Endothelial cell of umbilical vein (primary cell): Measurements from ENCODE around the gene ANXA5. TPM values are rescaled to one million over a fixed set of nuclear protein-coding genes. Genes with fewer than 3 reads are reported as not detected.

ENCODE experiments used
- BruUV-seq: library from RNA; stranded (reverse); fragments of 400-500 nt; replicated peaks from 2 replicates; lab custom pipeline; 2021; lab: Mats Ljungman, UMichigan
- CTCF ChIA-PET: fragments of 300-600, 350-600 bp; sonication (Branson Sonifier 250); formaldehyde crosslinking; loops from one replicate; lab custom pipeline; 2021; ENCODE audit warnings: antibody characterized with exemption, inconsistent platforms; lab: Charles Lee
- POLR2A ChIA-PET: fragments of 300-600, 350-600 bp; sonication (Branson Sonifier 250); formaldehyde crosslinking; loops from one replicate; lab custom pipeline; 2021; ENCODE audit warnings: antibody characterized with exemption, inconsistent platforms; lab: Charles Lee
- DNase-seq: peaks from one replicate; pipeline ENCODE4 v3.0.0-alpha.2; 2011; ENCODE audit warnings: low read depth, low spot score
- FAIRE-seq: peaks from 2 replicates; lab custom pipeline; 2011; peaks lifted over from hg19 to GRCh38; lab: Jason Lieb, UNC
- H2AFZ ChIP-seq: 2 replicates; pipeline ENCODE4 v1.6.0; 2012; ENCODE audit warnings: low read depth, low read length, control low read depth, inconsistent platforms
- H3K27ac ChIP-seq: 2 replicates; pipeline ENCODE4 v1.5.1; 2011; ENCODE audit warnings: low read depth, mild to moderate bottlenecking, control low read depth, low read length, moderate library complexity; ENCODE audit not compliant: insufficient read depth
- H3K27me3 ChIP-seq, 2 experiments: 2 replicates each; pipeline versions ENCODE4 v1.6.0 to v1.6.1; 2011; ENCODE audit warnings: low read length in 2 of 2, mixed read lengths in 1 of 2; ENCODE audit not compliant: control insufficient read depth in 2 of 2, insufficient read depth in 2 of 2
- H3K36me3 ChIP-seq, 2 experiments: 2 replicates in 1 of 2; 3 replicates in 1 of 2; pipeline ENCODE4 v1.5.1; 2011; ENCODE audit warnings: low read length in 2 of 2, mild to moderate bottlenecking in 1 of 2, moderate library complexity in 1 of 2; ENCODE audit not compliant: control insufficient read depth in 2 of 2, insufficient read depth in 2 of 2; ENCODE audit errors: extremely low read depth in 1 of 2
- H3K4me1 ChIP-seq: 3 replicates; pipeline ENCODE4 v1.5.1; 2011; ENCODE audit warnings: mild to moderate bottlenecking, low read length; ENCODE audit not compliant: control insufficient read depth, insufficient read depth; ENCODE audit errors: extremely low read depth
- H3K4me2 ChIP-seq: 2 replicates; pipeline ENCODE4 v1.6.1; 2011; ENCODE audit warnings: low read length, control low read depth, mixed read lengths; ENCODE audit not compliant: insufficient read depth
- H3K4me3 ChIP-seq, 3 experiments: fragments of 200-600 bp in 1 of 3; sonication (generic), shearing (Covaris generic) in 1 of 3; replicated peaks in 1 of 3; 2 replicates each; pipeline ENCODE4 v1.5.1; 2011 to 2016; ENCODE audit warnings: control low read depth in 3 of 3, low read length in 3 of 3, mild to moderate bottlenecking in 2 of 3, inconsistent platforms in 1 of 3, low read depth in 1 of 3, moderate library complexity in 1 of 3; ENCODE audit not compliant: insufficient read depth in 1 of 3
- H3K79me2 ChIP-seq: 2 replicates; pipeline ENCODE4 v1.6.0; 2012; ENCODE audit warnings: low read length, inconsistent platforms; ENCODE audit not compliant: control insufficient read depth, insufficient read depth
- H3K9ac ChIP-seq: replicated peaks from 2 replicates; pipeline ENCODE3; 2011; ENCODE audit warnings: low read length, control low read depth; ENCODE audit not compliant: insufficient read depth; ENCODE audit errors: extremely low read depth
- H3K9me1 ChIP-seq: replicated peaks from 3 replicates; pipeline ENCODE4 v1.6.0; 2011; ENCODE audit warnings: mild to moderate bottlenecking, low read length; ENCODE audit not compliant: control insufficient read depth, insufficient read depth; ENCODE audit errors: extremely low read depth
- H3K9me3 ChIP-seq: replicated peaks from 2 replicates; pipeline ENCODE4 v1.5.1; 2012; ENCODE audit warnings: low read length, inconsistent platforms; ENCODE audit not compliant: control insufficient read depth, insufficient read depth
- H4K20me1 ChIP-seq: replicated peaks from 2 replicates; pipeline ENCODE3; 2011; ENCODE audit warnings: mild to moderate bottlenecking, low read length; ENCODE audit not compliant: control insufficient read depth, insufficient read depth; ENCODE audit errors: extremely low read depth
- EZH2 ChIP-seq: IDR thresholded peaks from 2 replicates; pipeline ENCODE4 v1.6.1; 2012; ENCODE audit warnings: borderline replicate concordance, low read depth, mild to moderate bottlenecking, moderate library complexity, low read length, inconsistent platforms; ENCODE audit not compliant: severe bottlenecking
- FOS ChIP-seq: IDR thresholded peaks from 2 replicates; pipeline ENCODE4 v1.6.1; 2011; ENCODE audit warnings: mild to moderate bottlenecking, low read length, moderate library complexity, borderline replicate concordance; ENCODE audit not compliant: insufficient read depth
- GATA2 ChIP-seq: IDR thresholded peaks from 2 replicates; pipeline ENCODE4 v1.7.0; 2011; ENCODE audit warnings: low read depth, mild to moderate bottlenecking, moderate library complexity, mixed read lengths, low read length; ENCODE audit not compliant: insufficient read length, insufficient read depth
- JUN ChIP-seq: IDR thresholded peaks from 2 replicates; pipeline ENCODE4 v1.6.1; 2011; ENCODE audit warnings: borderline replicate concordance, low read depth; ENCODE audit not compliant: insufficient read length, insufficient read depth
- MYC ChIP-seq: IDR thresholded peaks from one replicate; pipeline ENCODE4 v1.6.1; 2011; ENCODE audit warnings: mild to moderate bottlenecking, low read depth, low read length
- POLR2A ChIP-seq: IDR thresholded peaks from 2 replicates; pipeline ENCODE4 v1.6.1; 2012; ENCODE audit warnings: low read depth, mild to moderate bottlenecking, control low read depth, low read length
- POLR2AphosphoS5 ChIP-seq: IDR thresholded peaks from 2 replicates; pipeline ENCODE4 v1.6.1; 2012; ENCODE audit warnings: low read depth, mild to moderate bottlenecking, control low read depth, low read length, moderate library complexity; ENCODE audit not compliant: insufficient read depth
- dilution Hi-C: fragments of 300-500 bp; cut with MboI; formaldehyde crosslinking; loops from one replicate; pipeline ENCODE4 v1.15.0; 2019; ENCODE audit warnings: low sequenced_read_pairs; ENCODE audit not compliant: extremely low pct_ligation_motif_present
- intact Hi-C: fragments of 100-400 bp; cut with micrococcal nuclease; formaldehyde crosslinking; loops from one replicate; pipeline ENCODE4 v1.10.0; 2022
- polyA plus RNA-seq, 4 experiments: library from polyadenylated mRNA; depleted of rRNA in 3 of 4; stranded (reverse) in 3 of 4; unstranded in 1 of 4; fragments of >200 nt; gene quantifications; 2 replicates each; pipeline versions ENCODE4 v1.2.1 to v1.2.3, GENCODE V29; 2011 to 2012; ENCODE audit warnings: missing spikeins in 1 of 4
- total RNA-seq: library from RNA; stranded (reverse); gene quantifications from 2 replicates; pipeline ENCODE4 v1.2.3, GENCODE V29; 2021
- TF ChIP-seq, protein P1 (sequence below): IDR thresholded peaks from 2 replicates; pipeline ENCODE4 v1.6.1; 2011; ENCODE audit not compliant: insufficient read depth, insufficient read length

The ANXA5 gene
- total and polyA plus RNA-seq, 2 donors (not counting 3 experiments of a cell fraction or from before 2014, with no cell fraction given) = 450 to 528 TPM

- Histone ChIP-seq H3K9me1 (no peaks in the 10 kb centered on the region), H3K79me2 (no peaks in the 10 kb centered on the region), H3K36me3 (no peaks in the 10 kb centered on the region), H4K20me1 (no peaks in the 10 kb centered on the region), H3K4me3 (peak overlapping the region in 1 of 3 experiments; percentile 76), H3K4me2 (peak overlapping the region; percentile 97), H3K27me3 (no peaks in the 10 kb centered on the region), H3K4me1 (peaks cover 27% of the 10 kb centered on the region), H3K27ac (peak overlapping the region; percentile 98), H2AFZ (peak overlapping the region; percentile 90), H3K9ac (peak overlapping the region; percentile 91), H3K9me3 (no peaks in the 10 kb centered on the region)
- dilution Hi-C loops (no loop called here), intact Hi-C loops (loop anchor here (1.0 kb wide), 2 partner anchors 14 to 15 kb away; no protein-coding TSS in a partner anchor)
- DNase-seq (peak; percentile 90), FAIRE-seq (peak; percentile 98)
- POLR2A ChIA-PET = interaction anchor here (1.0 to 2.9 kb wide), 3 partner anchors 10 to 15 kb away, joined by 3 to 18 read pairs (median 3); partner anchors contain the start of gene ANXA5
- CTCF ChIA-PET = interaction anchor here (0.8 to 3.8 kb wide), 7 partner anchors 10 to 340 kb away, joined by 3 to 31 read pairs (median 5); partner anchors contain the start of gene ANXA5
- TF ChIP-seq EZH2 = no peak
- peak; percentile 87 for TF ChIP-seq POLR2A
- TF ChIP-seq, protein P1, sequence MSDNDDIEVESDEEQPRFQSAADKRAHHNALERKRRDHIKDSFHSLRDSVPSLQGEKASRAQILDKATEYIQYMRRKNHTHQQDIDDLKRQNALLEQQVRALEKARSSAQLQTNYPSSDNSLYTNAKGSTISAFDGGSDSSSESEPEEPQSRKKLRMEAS = no peak
- TF ChIP-seq POLR2AphosphoS5 = peak; percentile 90
- peak; percentile 15 for TF ChIP-seq GATA2
- TF ChIP-seq JUN = peak; percentile 84
- TF ChIP-seq FOS = peak; percentile 99
- TF ChIP-seq MYC = no peak
- TSS peak; percentile 96 for BruUV-seq
Measured at GRCh38 chr4:121711263-121712000, 14.7 kb upstream of the ANXA5 start.
